HG03175 (cell line): ENCODE data around the gene IRF4.
A peak's percentile ranks its signal among the peaks of the same experiment; 100 is the strongest.

Experiments used
- ATAC-seq: cut with Tn5 transposase; IDR thresholded peaks from one replicate; pipeline ENCODE4 v1.9.1; 2021; ENCODE audit warnings: mild to moderate bottlenecking, moderate library complexity; ENCODE audit not compliant: unreplicated experiment

IRF4 gene

GRCh38 chr6:391559-392440 is at the start of gene IRF4:
IRF4 (plus strand) TSS chr6:391752; CDS start chr6:393153, 1,401 bp downstream.
- peak; percentile 50 for ATAC-seq

- ATAC-seq, result peak; percentile 52
Observed at GRCh38 chr6:341914-342831, 49.4 kb upstream of the IRF4 start.

GRCh38 chr6:342832-343179 is 48.7 kb upstream of the IRF4 start:
- ATAC-seq, result no peak

GRCh38 chr6:343226-343935 is 48.2 kb upstream of the IRF4 start:
- no peak for ATAC-seq

GRCh38 chr6:343960-344815 is 47.4 kb upstream of the IRF4 start:
- no peak for ATAC-seq

GRCh38 chr6:344816-345340 is 46.7 kb upstream of the IRF4 start:
- no peak for ATAC-seq

GRCh38 chr6:345747-346385 is 45.7 kb upstream of the IRF4 start:
- no peak for ATAC-seq

GRCh38 chr6:346386-347030 is 45.0 kb upstream of the IRF4 start:
- ATAC-seq, result no peak

- ATAC-seq, result peak; percentile 76
Observed at GRCh38 chr6:347232-347631, 44.3 kb upstream of the IRF4 start.

GRCh38 chr6:347951-348859 is 43.3 kb upstream of the IRF4 start:
- no peak for ATAC-seq

GRCh38 chr6:348860-349396 is 42.6 kb upstream of the IRF4 start:
- ATAC-seq, result no peak

- no peak for ATAC-seq
Observed at GRCh38 chr6:349491-349921, 42.0 kb upstream of the IRF4 start.

- ATAC-seq, result no peak
Observed at GRCh38 chr6:350371-350770, 41.2 kb upstream of the IRF4 start.

GRCh38 chr6:351011-351866 is 40.3 kb upstream of the IRF4 start:
- no peak for ATAC-seq

- ATAC-seq, result no peak
Observed at GRCh38 chr6:351867-352289, 39.7 kb upstream of the IRF4 start.

- ATAC-seq, result no peak
Observed at GRCh38 chr6:352474-352873, 39.1 kb upstream of the IRF4 start.
